Fibroblast of lung (primary cell): ENCODE measurements around the gene CLTA. TPM values are rescaled to one million over a fixed set of nuclear protein-coding genes. Genes with fewer than 3 reads are reported as not detected.
A peak's percentile ranks its signal among the peaks of the same experiment; 100 is the strongest.

Experiments used
- DNase-seq, 2 donors: peaks; one replicate each; pipeline versions ENCODE4 v3.0.0 to v3.0.0-alpha.2; 2010; ENCODE audit warnings: low read depth in 2 of 2
- H2AFZ ChIP-seq: 2 replicates; pipeline ENCODE4 v1.5.1; 2012; ENCODE audit warnings: low read length, control low read depth, inconsistent platforms
- H3K27ac ChIP-seq: 2 replicates; pipeline ENCODE4 v1.5.1; 2011; ENCODE audit warnings: low read length, control low read depth; ENCODE audit not compliant: insufficient read depth
- H3K27me3 ChIP-seq: 2 replicates; pipeline ENCODE4 v1.5.1; 2011; ENCODE audit warnings: mild to moderate bottlenecking, low read length; ENCODE audit not compliant: control insufficient read depth, insufficient read depth
- H3K36me3 ChIP-seq: 2 replicates; pipeline ENCODE4 v1.5.1; 2011; ENCODE audit warnings: low read length; ENCODE audit not compliant: control insufficient read depth, insufficient read depth
- H3K4me1 ChIP-seq: 2 replicates; pipeline ENCODE4 v1.5.1; 2011; ENCODE audit warnings: low read length; ENCODE audit not compliant: control insufficient read depth, insufficient read depth; ENCODE audit errors: extremely low read depth
- H3K4me2 ChIP-seq: 2 replicates; pipeline ENCODE4 v1.5.1; 2011; ENCODE audit warnings: low read length, control low read depth; ENCODE audit not compliant: insufficient read depth; ENCODE audit errors: extremely low read depth
- H3K4me3 ChIP-seq, 4 experiments: fragments of 200-600 bp in 1 of 4; sonication (generic) in 1 of 4; replicated peaks in 1 of 4; 2 replicates each; pipeline ENCODE4 v1.5.1; 2011 to 2016; ENCODE audit warnings: low read length in 4 of 4, low read depth in 3 of 4, mild to moderate bottlenecking in 3 of 4, control low read depth in 2 of 4, inconsistent platforms in 1 of 4, mixed read lengths in 1 of 4; ENCODE audit not compliant: insufficient read depth in 1 of 4; ENCODE audit errors: control extremely low read depth in 1 of 4
- H3K79me2 ChIP-seq: 2 replicates; pipeline ENCODE4 v1.5.1; 2012; ENCODE audit warnings: mild to moderate bottlenecking, low read length, inconsistent platforms; ENCODE audit not compliant: control insufficient read depth, insufficient read depth
- H3K9ac ChIP-seq: 2 replicates; pipeline ENCODE4 v1.5.1; 2011; ENCODE audit warnings: mild to moderate bottlenecking, low read length, control low read depth; ENCODE audit not compliant: insufficient read depth
- H3K9me3 ChIP-seq: 2 replicates; pipeline ENCODE4 v1.5.1; 2012; ENCODE audit warnings: low read depth, low read length; ENCODE audit not compliant: control insufficient read depth, insufficient read depth
- H4K20me1 ChIP-seq: 2 replicates; pipeline ENCODE4 v1.5.1; 2011; ENCODE audit warnings: low read length; ENCODE audit not compliant: control insufficient read depth, insufficient read depth; ENCODE audit errors: extremely low read depth
- CTCF ChIP-seq, 2 donors: IDR thresholded peaks in 1 of 2; conservative IDR thresholded peaks in 1 of 2; 1 replicate in 1 of 2; 2 replicates in 1 of 2; pipeline ENCODE4 v1.5.1; 2011 to 2012; ENCODE audit warnings: low read length in 2 of 2, control low read depth in 1 of 2, inconsistent platforms in 1 of 2, low read depth in 1 of 2, mild to moderate bottlenecking in 1 of 2
- EZH2 ChIP-seq: IDR thresholded peaks from 2 replicates; pipeline ENCODE4 v1.5.1; 2012; ENCODE audit warnings: low read length, control low read depth, mild to moderate bottlenecking; ENCODE audit errors: missing control alignments
- polyA plus RNA-seq, 2 donors: library from polyadenylated mRNA; depleted of rRNA in 1 of 2; stranded (reverse) in 1 of 2; unstranded in 1 of 2; fragments of >200 nt; gene quantifications; 2 replicates each; pipeline ENCODE4 v1.2.1, GENCODE V29; 2011 to 2012; ENCODE audit warnings: missing spikeins in 1 of 2
- total RNA-seq: library from RNA; depleted of rRNA; stranded (reverse); fragments of >200 nt; gene quantifications from 2 replicates; pipeline ENCODE4 v1.2.1, GENCODE V29; 2014

The CLTA gene
- total and polyA plus RNA-seq, 2 donors (not counting 1 experiment from before 2014, with no cell fraction given), result 238 to 341 TPM

GRCh38 chr9:36207016-36207415, 16.3 kb downstream of the CLTA start:
- H3K4me3 ChIP-seq, result no peak overlapping the region
- H4K20me1 ChIP-seq, result no peaks in the 10 kb centered on the region
- no peak overlapping the region for H2AFZ ChIP-seq
- peak in 1 of 2 donors; percentile 70 for DNase-seq
- H3K36me3 ChIP-seq, result peaks cover 34% of the 10 kb centered on the region
- no peaks in the 10 kb centered on the region for H3K27me3 ChIP-seq
- H3K4me2 ChIP-seq, result peak overlapping the region; percentile 54
- TF ChIP-seq CTCF (conservative IDR thresholded peaks at IDR 0.05 in 1 of 2, IDR thresholded peaks at IDR 0.05 in 1 of 2; ENCODE audit: low read depth in 1 of 2, low read length in 2 of 2), result no peak
- no peak for TF ChIP-seq EZH2
- H3K9ac ChIP-seq, result no peak overlapping the region
- no peaks in the 10 kb centered on the region for H3K9me3 ChIP-seq
- peaks cover 63% of the 10 kb centered on the region for H3K79me2 ChIP-seq
- H3K4me1 ChIP-seq, result peaks cover 21% of the 10 kb centered on the region
- peak overlapping the region; percentile 74 for H3K27ac ChIP-seq

GRCh38 chr9:36207546-36208012, 16.9 kb downstream of the CLTA start:
- H3K4me3 ChIP-seq, result no peak overlapping the region
- H3K79me2 ChIP-seq, result peaks cover 67% of the 10 kb centered on the region
- peaks cover 21% of the 10 kb centered on the region for H3K4me1 ChIP-seq
- H4K20me1 ChIP-seq, result no peaks in the 10 kb centered on the region
- TF ChIP-seq CTCF (conservative IDR thresholded peaks at IDR 0.05 in 1 of 2, IDR thresholded peaks at IDR 0.05 in 1 of 2; ENCODE audit: low read depth in 1 of 2, low read length in 2 of 2), result no peak
- no peak for TF ChIP-seq EZH2
- H3K36me3 ChIP-seq, result peaks cover 34% of the 10 kb centered on the region
- no peak overlapping the region for H3K9ac ChIP-seq
- no peaks in the 10 kb centered on the region for H3K27me3 ChIP-seq
- no peaks in the 10 kb centered on the region for H3K9me3 ChIP-seq
- H3K27ac ChIP-seq, result peak overlapping the region; percentile 74
- no peak overlapping the region for H2AFZ ChIP-seq
- DNase-seq, result peak in 1 of 2 donors; percentile 64
- H3K4me2 ChIP-seq, result peak overlapping the region; percentile 54

GRCh38 chr9:36208521-36209253, 18.0 kb downstream of the CLTA start:
- Histone ChIP-seq H3K27ac (peak overlapping the region; percentile 74), H3K4me1 (peaks cover 21% of the 10 kb centered on the region), H4K20me1 (no peaks in the 10 kb centered on the region), H3K4me2 (peak overlapping the region; percentile 51), H3K9ac (no peak overlapping the region), H3K27me3 (no peaks in the 10 kb centered on the region), H3K4me3 (no peak overlapping the region), H2AFZ (no peak overlapping the region), H3K9me3 (no peaks in the 10 kb centered on the region), H3K36me3 (peaks cover 30% of the 10 kb centered on the region), H3K79me2 (peaks cover 73% of the 10 kb centered on the region)
- TF ChIP-seq CTCF (conservative IDR thresholded peaks at IDR 0.05 in 1 of 2, IDR thresholded peaks at IDR 0.05 in 1 of 2; ENCODE audit: low read depth in 1 of 2, low read length in 2 of 2) (no peak), EZH2 (no peak)
- DNase-seq, result peak in 1 of 2 donors; percentile 40
